HG02884 (cell line): Measurements from ENCODE around the gene HOXD10.

ENCODE experiments used
- ATAC-seq: cut with Tn5 transposase; IDR thresholded peaks from one replicate; pipeline ENCODE4 v1.9.1; 2021; ENCODE audit warnings: mild to moderate bottlenecking, moderate library complexity; ENCODE audit not compliant: unreplicated experiment

Gene HOXD10

GRCh38 chr2:176121190-176122051 is 4.8 kb downstream of the HOXD10 start:
- no peak for ATAC-seq

GRCh38 chr2:176122052-176122682 is 5.6 kb downstream of the HOXD10 start:
- no peak for ATAC-seq

GRCh38 chr2:176122683-176123410 is 6.3 kb downstream of the HOXD10 start, which contains the start of gene HOXD9:
TSS of gene HOXD9 (plus strand) at chr2:176122719. CDS start at chr2:176122769, 50 bp downstream.
- ATAC-seq: no peak

- no peak for ATAC-seq
These were observed 7.0 kb downstream of the HOXD10 start for GRCh38 chr2:176123411-176124109.

- ATAC-seq: no peak
These were observed 7.8 kb downstream of the HOXD10 start for GRCh38 chr2:176124110-176124946.

- no peak for ATAC-seq
These were observed 8.6 kb downstream of the HOXD10 start for GRCh38 chr2:176124947-176125771.

GRCh38 chr2:176125772-176126054 is 9.1 kb downstream of the HOXD10 start:
- ATAC-seq: no peak

GRCh38 chr2:176126929-176127773 is 10.6 kb downstream of the HOXD10 start:
- ATAC-seq: no peak

GRCh38 chr2:176127774-176128072 is 11.1 kb downstream of the HOXD10 start:
- no peak for ATAC-seq

- no peak for ATAC-seq
These were observed 11.8 kb downstream of the HOXD10 start for GRCh38 chr2:176128172-176128981.

- no peak for ATAC-seq
These were observed 12.6 kb downstream of the HOXD10 start, which contains the start of gene HOXD8 for GRCh38 chr2:176128982-176129796. TSS of gene HOXD8 (plus strand) at chr2:176129705. CDS start at chr2:176130367, 662 bp downstream.

GRCh38 chr2:176129813-176130146 is 13.2 kb downstream of the HOXD10 start:
- no peak for ATAC-seq

- no peak for ATAC-seq
These were observed 13.8 kb downstream of the HOXD10 start for GRCh38 chr2:176130147-176130956.

- no peak for ATAC-seq
These were observed 14.6 kb downstream of the HOXD10 start for GRCh38 chr2:176130957-176131847.

- ATAC-seq: no peak
These were observed 15.2 kb downstream of the HOXD10 start for GRCh38 chr2:176131848-176132158.
